ENCODE measurements around the gene TMEM17.
A peak's percentile ranks its signal among the peaks of the same experiment; 100 is the strongest.

Gene TMEM17

GRCh38 chr2:62531594-62531993 is 25.6 kb upstream of the TMEM17 start:
- H3K9me3 Mint-ChIP-seq = peaks cover 9% of the 10 kb centered on the region
- H3K27ac Mint-ChIP-seq = no peak overlapping the region
- H3K36me3 Mint-ChIP-seq (ENCODE audit: low read depth) = no peaks in the 10 kb centered on the region
- no peaks in the 10 kb centered on the region for H3K27me3 Mint-ChIP-seq (ENCODE audit: low read depth)
- H3K4me3 Mint-ChIP-seq = no peak overlapping the region
- peaks cover 21% of the 10 kb centered on the region for H3K4me1 Mint-ChIP-seq
- no peak for TF ChIP-seq CTCF (IDR thresholded peaks at IDR 0.05; ENCODE audit: unreplicated experiment in 3 of 3)

- Mint-ChIP-seq H3K9me3 (peaks cover 3% of the 10 kb centered on the region), H3K27me3 (ENCODE audit: low read depth) (no peaks in the 10 kb centered on the region), H3K4me1 (peaks cover 31% of the 10 kb centered on the region), H3K27ac (peak overlapping the region in 2 of 3 experiments; percentile 39 to 59), H3K4me3 (no peak overlapping the region), H3K36me3 (ENCODE audit: low read depth) (no peaks in the 10 kb centered on the region)
- no peak for TF ChIP-seq CTCF (IDR thresholded peaks at IDR 0.05; ENCODE audit: unreplicated experiment in 3 of 3)
Observed at GRCh38 chr2:62529758-62530157, 23.8 kb upstream of the TMEM17 start.

GRCh38 chr2:62527478-62528210 is 21.6 kb upstream of the TMEM17 start:
- TF ChIP-seq CTCF (IDR thresholded peaks at IDR 0.05; ENCODE audit: unreplicated experiment in 3 of 3) = no peak
- no peaks in the 10 kb centered on the region for H3K27me3 Mint-ChIP-seq (ENCODE audit: low read depth)
- H3K9me3 Mint-ChIP-seq = peaks cover 10% of the 10 kb centered on the region

GRCh38 chr2:62526531-62527381 is 20.8 kb upstream of the TMEM17 start:
- TF ChIP-seq CTCF (IDR thresholded peaks at IDR 0.05; ENCODE audit: unreplicated experiment in 3 of 3) = no peak

More at GRCh38 chr2:62527478-62528210, 21.6 kb upstream of the TMEM17 start:
- H3K4me1 Mint-ChIP-seq = peaks cover 31% of the 10 kb centered on the region
- no peaks in the 10 kb centered on the region for H3K36me3 Mint-ChIP-seq (ENCODE audit: low read depth)
- peak overlapping the region in 2 of 3 experiments; percentile 19 to 95 for H3K27ac Mint-ChIP-seq
- no peak overlapping the region for H3K4me3 Mint-ChIP-seq

GRCh38 chr2:62525549-62526269 is 19.7 kb upstream of the TMEM17 start:
- Mint-ChIP-seq H3K36me3 (ENCODE audit: low read depth) (no peaks in the 10 kb centered on the region), H3K27ac (peak overlapping the region; percentile 89 to 95 (median 91)), H3K4me3 (no peak overlapping the region), H3K4me1 (peaks cover 31% of the 10 kb centered on the region), H3K27me3 (ENCODE audit: low read depth) (no peaks in the 10 kb centered on the region), H3K9me3 (peaks cover 13% of the 10 kb centered on the region)
- no peak for TF ChIP-seq CTCF (IDR thresholded peaks at IDR 0.05; ENCODE audit: unreplicated experiment in 3 of 3)

More at GRCh38 chr2:62526531-62527381, 20.8 kb upstream of the TMEM17 start:
- no peak overlapping the region for H3K4me3 Mint-ChIP-seq
- H3K27ac Mint-ChIP-seq = peak overlapping the region; percentile 89 to 95 (median 91)
- no peaks in the 10 kb centered on the region for H3K27me3 Mint-ChIP-seq (ENCODE audit: low read depth)
- peaks cover 31% of the 10 kb centered on the region for H3K4me1 Mint-ChIP-seq
- H3K9me3 Mint-ChIP-seq = peaks cover 13% of the 10 kb centered on the region
- no peaks in the 10 kb centered on the region for H3K36me3 Mint-ChIP-seq (ENCODE audit: low read depth)

Data from nephron (organoid).